HG03558 (cell line): Measurements from ENCODE around the gene PTPN3.

ENCODE experiments used
- ATAC-seq: cut with Tn5 transposase; IDR thresholded peaks from one replicate; pipeline ENCODE4 v1.9.1; 2021; ENCODE audit warnings: moderate number of reproducible peaks; ENCODE audit not compliant: unreplicated experiment; ENCODE audit errors: extremely low read depth

Gene PTPN3

GRCh38 chr9:109408759-109409462, 89.2 kb downstream of the PTPN3 start:
- ATAC-seq, result no peak

DNA sequence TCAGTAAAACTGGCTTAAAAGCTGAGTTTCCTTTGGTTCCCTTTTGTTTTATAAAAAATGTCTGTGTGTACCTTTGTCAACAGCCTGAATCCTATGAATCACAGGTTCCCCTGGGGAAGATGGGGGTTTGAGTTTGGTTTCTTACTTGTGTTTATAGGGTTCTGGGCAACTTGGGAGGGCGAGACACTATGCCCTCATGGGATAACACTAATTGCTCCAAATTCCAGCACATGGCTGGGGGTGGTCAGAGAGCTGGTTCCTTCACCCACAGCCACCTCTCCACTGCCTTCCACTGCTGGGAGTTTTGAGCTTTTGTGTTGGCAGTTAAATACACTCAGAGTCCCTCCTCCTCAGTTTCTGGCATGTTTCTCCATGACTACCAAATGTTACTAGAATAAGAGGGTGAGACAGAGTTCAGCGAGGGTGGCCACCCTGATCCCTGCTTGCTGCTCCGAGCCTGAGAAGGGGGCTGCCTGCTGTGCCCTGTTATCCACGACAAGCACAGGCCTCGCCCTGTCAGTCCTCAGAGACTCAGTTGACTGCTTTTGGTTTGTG, 94.3 kb downstream of the PTPN3 start:
- ATAC-seq, result no peak

DNA sequence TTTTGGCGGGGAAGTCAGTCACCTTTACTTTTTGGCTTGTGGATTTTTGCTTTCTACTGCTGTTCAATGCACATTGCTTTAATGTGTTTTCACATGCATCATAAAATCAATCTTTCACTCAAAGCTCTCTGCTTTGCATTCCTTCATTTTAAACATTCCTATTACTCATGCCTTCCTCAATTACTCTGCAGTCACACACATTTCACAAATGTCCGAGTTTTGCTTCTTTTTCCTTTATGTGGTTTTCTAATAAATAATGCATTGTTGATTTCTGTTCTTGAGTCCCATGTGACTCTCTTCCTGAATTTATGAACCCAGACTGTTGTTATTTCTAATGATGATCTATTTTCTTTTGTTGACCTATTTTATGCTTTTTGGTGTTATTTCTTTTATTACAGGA, 95.0 kb downstream of the PTPN3 start:
- ATAC-seq, result no peak

DNA sequence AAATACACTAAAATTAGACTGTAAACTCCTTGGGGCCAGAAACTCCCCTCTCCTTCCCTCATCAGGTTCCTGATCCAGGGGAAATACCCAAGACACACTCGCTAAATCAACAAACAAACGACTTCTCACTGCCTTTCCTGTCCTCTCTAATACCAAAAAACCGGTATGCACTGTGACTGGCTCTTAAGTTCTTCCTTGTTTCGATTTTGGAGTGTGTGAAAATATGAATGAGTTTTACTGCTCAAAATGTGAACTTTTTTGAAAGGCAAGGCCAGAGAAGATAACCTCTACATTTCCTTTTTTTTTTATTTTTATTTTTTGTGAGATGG, 96.2 kb downstream of the PTPN3 start:
- no peak for ATAC-seq

GRCh38 chr9:109401169-109401989, 96.7 kb downstream of the PTPN3 start:
- ATAC-seq, result no peak

DNA sequence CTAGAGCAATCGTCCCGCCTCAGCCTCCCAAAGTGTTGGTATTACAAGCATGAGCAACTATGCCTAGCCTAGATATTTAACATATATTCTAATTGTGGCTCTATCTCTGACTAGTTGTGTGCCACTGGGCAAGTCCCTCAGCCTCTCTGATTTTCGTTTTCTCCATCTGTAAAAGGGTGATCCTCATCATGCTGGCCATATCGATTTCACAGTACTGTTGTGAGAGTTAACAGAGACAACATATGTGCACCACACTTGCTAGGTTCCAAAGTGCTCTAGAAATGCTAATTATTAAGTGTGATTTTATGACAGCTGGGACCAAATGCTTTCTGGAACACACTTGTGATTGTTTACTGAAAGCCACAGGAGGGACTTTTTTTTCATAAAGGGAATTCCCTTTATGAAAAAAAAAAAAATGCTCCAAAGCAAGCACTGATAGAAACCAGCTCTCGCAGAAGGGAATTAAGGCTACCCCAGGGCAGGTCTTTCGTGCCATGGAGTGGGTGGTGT, 98.8 kb downstream of the PTPN3 start:
- ATAC-seq, result peak; percentile 77

- no peak for ATAC-seq
Measured at GRCh38 chr9:109391176-109391575, 106.9 kb downstream of the PTPN3 start.

DNA sequence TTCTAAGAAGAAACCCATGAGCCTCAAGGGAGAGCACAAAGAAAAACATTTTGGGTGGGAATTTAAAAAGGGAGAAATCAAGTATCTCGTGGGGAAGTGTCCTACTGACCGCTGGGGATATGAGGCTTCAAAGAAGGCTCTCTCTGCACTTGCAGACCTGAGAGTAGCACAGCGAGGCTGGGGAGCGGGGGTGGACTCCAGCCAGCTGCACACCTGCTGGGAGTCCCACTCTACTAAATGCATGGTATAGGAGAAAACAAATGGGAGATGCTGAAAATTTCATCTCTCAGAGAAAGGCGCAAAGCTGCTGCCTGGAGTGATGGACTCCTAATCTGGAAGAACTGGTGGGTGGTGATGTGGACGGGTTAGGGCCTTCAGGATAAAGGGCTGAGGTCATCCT, 110.3 kb downstream of the PTPN3 start:
- ATAC-seq, result no peak

DNA sequence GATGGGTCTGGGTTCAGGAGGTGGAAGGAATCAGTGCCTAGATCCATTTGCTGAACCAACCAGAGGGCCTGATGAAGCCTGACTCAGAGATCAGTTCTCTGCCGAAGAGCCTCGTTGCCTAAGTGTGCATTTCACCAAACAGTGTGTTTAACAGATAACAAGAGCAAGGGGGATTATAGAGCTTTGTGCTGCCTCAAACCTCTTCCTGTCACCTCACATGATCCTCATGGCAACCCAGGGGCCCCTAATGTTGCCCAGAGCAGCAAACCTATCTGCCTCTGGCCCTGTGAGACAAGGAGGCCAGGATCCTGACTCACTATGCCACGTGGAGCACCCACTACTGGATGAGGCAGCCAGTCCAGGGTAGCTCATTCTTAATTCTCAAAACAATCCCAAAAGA, 110.9 kb downstream of the PTPN3 start:
- ATAC-seq, result no peak

GRCh38 chr9:109385499-109385898, 112.6 kb downstream of the PTPN3 start:
- no peak for ATAC-seq

- ATAC-seq, result no peak
Measured at GRCh38 chr9:109383947-109384346, 114.2 kb downstream of the PTPN3 start.

GRCh38 chr9:109383356-109383755, 114.8 kb downstream of the PTPN3 start:
- ATAC-seq, result no peak

- ATAC-seq, result no peak
Measured at GRCh38 chr9:109382585-109382984, 115.5 kb downstream of the PTPN3 start.

- ATAC-seq, result no peak
Measured at GRCh38 chr9:109382182-109382581, 115.9 kb downstream of the PTPN3 start.

- peak; percentile 45 for ATAC-seq
Measured at GRCh38 chr9:109381011-109381729, 116.9 kb downstream of the PTPN3 start.

GRCh38 chr9:109379513-109379912, 118.6 kb downstream of the PTPN3 start:
- ATAC-seq, result no peak

DNA sequence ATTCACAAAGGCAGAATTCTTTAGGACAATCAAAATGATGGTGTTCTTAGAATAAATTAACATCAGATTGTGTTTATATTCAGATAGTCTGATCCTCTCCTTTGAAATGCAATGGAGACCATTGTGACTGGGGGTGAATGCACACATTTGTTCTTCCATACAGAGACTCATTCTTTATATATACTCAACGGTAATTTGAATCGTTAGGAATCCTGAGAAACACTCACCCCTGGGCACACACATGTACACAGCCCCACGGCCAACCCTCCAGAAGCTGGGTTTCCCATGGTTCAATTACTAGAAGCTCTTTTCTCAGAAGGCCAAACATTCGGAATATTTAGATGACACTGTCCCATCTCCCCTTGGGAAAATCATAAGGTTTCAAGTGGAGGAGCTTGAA, 119.8 kb downstream of the PTPN3 start:
- ATAC-seq, result no peak

GRCh38 chr9:109372246-109372645, 125.9 kb downstream of the PTPN3 start:
- ATAC-seq, result no peak

DNA sequence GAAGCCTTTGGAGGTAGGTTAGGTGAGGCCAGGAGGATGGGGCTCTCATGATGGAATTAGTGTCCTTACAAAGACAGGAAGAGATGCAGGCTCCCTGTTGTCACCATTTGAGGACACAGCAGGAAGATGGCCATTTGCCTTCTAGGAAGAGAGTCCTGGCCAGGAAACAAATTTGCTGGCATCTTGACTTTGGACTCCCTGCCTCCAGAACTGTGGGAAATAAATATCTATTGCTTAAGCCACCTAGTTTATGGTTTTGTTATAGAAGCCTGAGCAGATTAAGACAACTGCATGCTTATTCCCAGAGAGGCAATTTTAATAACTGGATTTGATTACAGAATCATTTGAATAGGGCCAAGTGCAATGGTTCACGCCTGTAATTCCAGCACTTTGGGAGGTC, 126.7 kb downstream of the PTPN3 start:
- ATAC-seq, result no peak

DNA sequence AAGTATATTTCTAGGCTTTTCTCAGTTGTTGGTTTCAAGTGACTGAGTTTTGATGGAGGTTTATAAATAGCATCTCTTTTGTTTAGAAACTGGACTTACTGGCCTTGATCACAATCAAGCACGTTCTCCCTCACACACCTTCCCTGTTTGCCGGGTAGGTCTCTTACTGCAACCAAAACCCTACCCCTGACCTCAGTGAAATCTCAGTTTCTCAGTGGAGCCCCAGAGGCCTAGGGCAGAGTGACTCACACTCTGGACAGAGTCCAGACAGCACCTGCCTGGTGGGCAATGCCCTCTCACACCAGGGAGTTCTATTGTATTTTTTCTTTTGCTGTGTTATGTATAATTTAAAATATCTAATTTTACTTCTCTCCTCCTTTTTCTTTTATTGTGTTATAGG, 128.8 kb downstream of the PTPN3 start:
- no peak for ATAC-seq

GRCh38 chr9:109360771-109361170, 137.3 kb downstream of the PTPN3 start:
- no peak for ATAC-seq
